PC-9 (cell line): ENCODE results near the gene ATN1. TPM values are rescaled to one million over a fixed set of nuclear protein-coding genes. Genes with fewer than 3 reads are reported as not detected.

ENCODE experiments used
- BruUV-seq: library from RNA; stranded (reverse); fragments of 400-500 nt; replicated peaks from 2 replicates; lab custom pipeline; 2021; lab: Mats Ljungman, UMichigan
- CTCF ChIA-PET: fragments of 300-600 bp; sonication (Branson Sonifier 250); formaldehyde crosslinking; loops from one replicate; lab custom pipeline; 2022; ENCODE audit warnings: antibody characterized with exemption; lab: Charles Lee
- POLR2A ChIA-PET: fragments of 300-600 bp; sonication (Branson Sonifier 250); formaldehyde crosslinking; loops from one replicate; lab custom pipeline; 2022; ENCODE audit warnings: antibody characterized with exemption; ENCODE audit not compliant: unreplicated experiment; lab: Charles Lee
- DNase-seq, 2 experiments: peaks; one replicate each; pipeline versions ENCODE4 v3.0.0 to v3.0.0-alpha.2; 2015 to 2022; ENCODE audit warnings: mixed read lengths in 1 of 2
- H2AFZ ChIP-seq: fragments of 200-600 bp; sonication (generic); 2 replicates; pipeline ENCODE4 v1.8.1; 2017; ENCODE audit warnings: antibody characterized with exemption
- H3F3A ChIP-seq: fragments of 200-600 bp; sonication (generic); 2 replicates; pipeline ENCODE4 v1.8.1; 2017; ENCODE audit warnings: antibody characterized with exemption, mild to moderate bottlenecking, low read depth; ENCODE audit not compliant: insufficient read depth
- H3K27ac ChIP-seq: fragments of 200-600 bp; sonication (generic); 2 replicates; pipeline ENCODE4 v1.6.1; 2016; ENCODE audit warnings: mixed run types
- H3K27me3 ChIP-seq: fragments of 200-600 bp; sonication (generic); 2 replicates; pipeline ENCODE4 v1.6.1; 2016; ENCODE audit warnings: low read depth, mixed run types; ENCODE audit not compliant: insufficient read depth
- H3K36me3 ChIP-seq: fragments of 200-600 bp; sonication (generic); 2 replicates; pipeline ENCODE4 v1.6.1; 2016; ENCODE audit warnings: low read depth, mixed run types
- H3K4me1 ChIP-seq: fragments of 200-600 bp; sonication (generic); replicated peaks from 2 replicates; pipeline ENCODE4 v1.6.1; 2016; ENCODE audit warnings: mixed run types; ENCODE audit not compliant: insufficient read depth
- H3K4me2 ChIP-seq: fragments of 200-600 bp; sonication (generic); 2 replicates; pipeline ENCODE4 v1.6.1; 2017; ENCODE audit warnings: mixed run types
- H3K4me3 ChIP-seq: fragments of 200-600 bp; sonication (generic); 2 replicates; pipeline ENCODE4 v1.6.1; 2016; ENCODE audit warnings: mixed run types
- H3K79me2 ChIP-seq: fragments of 200-600 bp; sonication (generic); 2 replicates; pipeline ENCODE4 v1.6.1; 2017; ENCODE audit warnings: low read depth, mixed run types
- H3K9me2 ChIP-seq: fragments of 200-600 bp; sonication (generic); 2 replicates; pipeline ENCODE4 v1.8.1; 2017; ENCODE audit warnings: mild to moderate bottlenecking; ENCODE audit not compliant: insufficient read depth
- H3K9me3 ChIP-seq: fragments of 200-600 bp; sonication (generic); 2 replicates; pipeline ENCODE4 v1.8.1; 2016; ENCODE audit warnings: low read depth; ENCODE audit not compliant: insufficient read depth
- H4K20me1 ChIP-seq: fragments of 200-600 bp; sonication (generic); 2 replicates; pipeline ENCODE4 v1.8.1; 2017; ENCODE audit not compliant: insufficient read depth
- EZH2 ChIP-seq: fragments of 200-600 bp; sonication (generic); IDR thresholded peaks from 2 replicates; pipeline ENCODE4 v1.8.0; 2017; ENCODE audit warnings: antibody characterized with exemption, low read depth
- intact Hi-C: fragments of 100-400 bp; cut with micrococcal nuclease; formaldehyde crosslinking; loops from one replicate; pipeline ENCODE4 v1.10.0; 2022; ENCODE audit not compliant: unreplicated experiment
- total RNA-seq: library from RNA; stranded (reverse); gene quantifications from 2 replicates; pipeline ENCODE4 v1.2.3, GENCODE V29; 2021
- TF ChIP-seq, protein P1 (sequence below): fragments of 200-600 bp; sonication (generic); conservative IDR thresholded peaks from 2 replicates; pipeline ENCODE4 v1.6.1; 2017; ENCODE audit warnings: mixed run types, antibody characterized with exemption, mild to moderate bottlenecking, moderate library complexity

The ATN1 gene
- total RNA-seq, 1 experiment from 2014 or later = 158 TPM

DNA sequence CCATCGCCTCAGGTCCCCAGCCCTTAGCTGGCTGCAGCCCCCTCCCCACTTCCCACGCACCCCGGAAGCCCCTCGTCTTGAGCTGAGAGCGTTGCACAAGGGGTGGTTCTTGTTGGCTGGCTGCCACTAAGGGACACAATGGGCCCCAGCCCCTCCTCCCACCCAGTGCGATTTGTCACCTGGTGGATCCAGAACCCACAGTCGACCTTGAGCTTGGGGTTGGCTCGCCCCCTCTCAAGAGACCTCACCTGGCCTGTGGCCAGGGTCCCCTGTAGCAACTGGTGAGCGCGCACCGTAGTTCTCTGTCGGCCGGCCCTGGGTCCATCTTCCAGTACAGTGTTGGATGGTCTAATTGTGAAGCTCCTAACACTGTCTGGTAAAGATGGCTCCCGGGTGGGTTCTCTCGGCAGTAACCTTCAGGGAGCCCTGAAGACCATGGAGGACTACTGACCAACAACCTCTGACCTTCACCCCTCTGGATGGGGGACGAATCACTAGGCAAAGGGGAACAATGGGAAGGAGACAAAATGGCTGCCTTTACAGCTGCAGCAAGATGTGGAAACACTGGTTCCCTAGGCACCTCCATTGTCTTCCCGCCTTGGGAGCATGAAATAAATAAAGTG lies 36.1 kb downstream of the ATN1 start:
- CTCF ChIA-PET = interaction anchor here (0.5 to 2.4 kb wide), 6 partner anchors 19 to 222 kb away, joined by 3 to 37 read pairs (median 8); partner anchors contain the start of genes C12orf57 and RNU7-1
- Histone ChIP-seq H3K36me3 (peaks cover 35% of the 10 kb centered on the region), H3K27me3 (no peaks in the 10 kb centered on the region), H3F3A (peaks cover 79% of the 10 kb centered on the region), H2AFZ (no peak overlapping the region), H3K9me2 (no peaks in the 10 kb centered on the region), H3K4me3 (peak overlapping the region; percentile 98), H3K4me2 (peak overlapping the region; percentile 97), H3K79me2 (peaks cover 59% of the 10 kb centered on the region), H3K9me3 (no peaks in the 10 kb centered on the region), H4K20me1 (peaks cover 26% of the 10 kb centered on the region), H3K4me1 (peaks cover 52% of the 10 kb centered on the region), H3K27ac (peak overlapping the region; percentile 93)
- POLR2A ChIA-PET = interaction anchor here (0.5 to 2.0 kb wide), 3 partner anchors 18 to 622 kb away, joined by 3 to 21 read pairs (median 7); partner anchors contain the start of genes C12orf57, RNU7-1 and TNFRSF1A
- no TSS peak for BruUV-seq
- intact Hi-C loops = loop anchor here (1.0 to 10.0 kb wide), 4 partner anchors 112 to 349 kb away; partner anchors contain the start of genes CDCA3, USP5 and ZNF384
- DNase-seq = no peak
- no peak for TF ChIP-seq EZH2
- TF ChIP-seq, protein P1, sequence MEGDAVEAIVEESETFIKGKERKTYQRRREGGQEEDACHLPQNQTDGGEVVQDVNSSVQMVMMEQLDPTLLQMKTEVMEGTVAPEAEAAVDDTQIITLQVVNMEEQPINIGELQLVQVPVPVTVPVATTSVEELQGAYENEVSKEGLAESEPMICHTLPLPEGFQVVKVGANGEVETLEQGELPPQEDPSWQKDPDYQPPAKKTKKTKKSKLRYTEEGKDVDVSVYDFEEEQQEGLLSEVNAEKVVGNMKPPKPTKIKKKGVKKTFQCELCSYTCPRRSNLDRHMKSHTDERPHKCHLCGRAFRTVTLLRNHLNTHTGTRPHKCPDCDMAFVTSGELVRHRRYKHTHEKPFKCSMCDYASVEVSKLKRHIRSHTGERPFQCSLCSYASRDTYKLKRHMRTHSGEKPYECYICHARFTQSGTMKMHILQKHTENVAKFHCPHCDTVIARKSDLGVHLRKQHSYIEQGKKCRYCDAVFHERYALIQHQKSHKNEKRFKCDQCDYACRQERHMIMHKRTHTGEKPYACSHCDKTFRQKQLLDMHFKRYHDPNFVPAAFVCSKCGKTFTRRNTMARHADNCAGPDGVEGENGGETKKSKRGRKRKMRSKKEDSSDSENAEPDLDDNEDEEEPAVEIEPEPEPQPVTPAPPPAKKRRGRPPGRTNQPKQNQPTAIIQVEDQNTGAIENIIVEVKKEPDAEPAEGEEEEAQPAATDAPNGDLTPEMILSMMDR = no peak

DNA sequence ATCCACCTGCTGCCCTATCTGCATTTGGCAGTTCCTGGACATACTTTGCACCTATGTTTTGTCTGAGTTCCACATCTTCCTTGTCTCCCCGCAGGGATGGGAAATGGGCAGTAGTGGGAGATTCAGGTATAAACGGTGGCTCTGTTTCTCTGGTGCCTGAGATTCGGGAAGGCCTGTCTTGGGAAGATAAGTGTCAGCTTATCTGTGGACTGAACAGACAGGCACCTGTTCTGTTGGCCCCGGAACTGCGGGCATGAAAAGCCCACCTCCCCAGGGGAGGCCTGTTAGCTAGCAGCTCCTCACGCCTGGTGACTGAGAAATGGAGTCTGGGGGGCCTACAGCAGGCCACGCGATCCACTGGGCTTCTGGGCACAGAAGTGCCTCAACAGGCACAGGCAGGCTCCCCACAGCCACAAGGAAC lies 36.9 kb downstream of the ATN1 start:
- H3F3A ChIP-seq = peaks cover 84% of the 10 kb centered on the region
- TF ChIP-seq EZH2 = no peak
- TF ChIP-seq, protein P1 = no peak
- peaks cover 30% of the 10 kb centered on the region for H4K20me1 ChIP-seq
- ChIA-PET CTCF (interaction anchor here (0.5 to 2.4 kb wide), 4 partner anchors 19 to 222 kb away, joined by 4 to 37 read pairs (median 12); partner anchors contain the start of genes C12orf57 and RNU7-1), POLR2A (interaction anchor here (0.6 to 2.0 kb wide), 4 partner anchors 18 to 875 kb away, joined by 3 to 21 read pairs (median 7); partner anchors contain the start of genes C12orf57 and RNU7-1)
- TSS peak; percentile 58 for BruUV-seq
- H3K79me2 ChIP-seq = peaks cover 66% of the 10 kb centered on the region
- H3K36me3 ChIP-seq = peaks cover 39% of the 10 kb centered on the region
- peak overlapping the region; percentile 98 for H3K4me3 ChIP-seq
- no peak for DNase-seq
- no peak overlapping the region for H2AFZ ChIP-seq
- no peaks in the 10 kb centered on the region for H3K9me3 ChIP-seq
- intact Hi-C loops = loop anchor here (1.0 to 10.0 kb wide), 8 partner anchors 40 to 350 kb away; partner anchors contain the start of genes C1R, CDCA3, MLF2 and SPSB2
- H3K9me2 ChIP-seq = no peaks in the 10 kb centered on the region
- H3K27me3 ChIP-seq = no peaks in the 10 kb centered on the region
- H3K27ac ChIP-seq = peak overlapping the region; percentile 93
- peaks cover 56% of the 10 kb centered on the region for H3K4me1 ChIP-seq
- peak overlapping the region; percentile 97 for H3K4me2 ChIP-seq

- no peaks in the 10 kb centered on the region for H3K27me3 ChIP-seq
- H3K4me3 ChIP-seq = peak overlapping the region; percentile 98
- peak overlapping the region; percentile 93 for H3K27ac ChIP-seq
- H3K9me2 ChIP-seq = no peaks in the 10 kb centered on the region
- intact Hi-C loops = loop anchor here (1.0 to 10.0 kb wide), 7 partner anchors 41 to 350 kb away; partner anchors contain the start of genes C1R, MLF2, SPSB2 and ZNF384
- peaks cover 84% of the 10 kb centered on the region for H3F3A ChIP-seq
- H3K9me3 ChIP-seq = no peaks in the 10 kb centered on the region
- peaks cover 30% of the 10 kb centered on the region for H4K20me1 ChIP-seq
- H3K36me3 ChIP-seq = peaks cover 39% of the 10 kb centered on the region
- no peak for TF ChIP-seq EZH2
- TF ChIP-seq, protein P1 = peak; percentile 99
- H2AFZ ChIP-seq = no peak overlapping the region
- BruUV-seq = no TSS peak
- H3K4me2 ChIP-seq = peak overlapping the region; percentile 97
- CTCF ChIA-PET = interaction anchor here (2.0 to 2.4 kb wide), 2 partner anchors 20 to 40 kb away, joined by 15 to 37 read pairs; partner anchors contain the start of genes C12orf57 and RNU7-1
- POLR2A ChIA-PET = interaction anchor here (0.7 to 2.0 kb wide), 2 partner anchors 21 to 98 kb away, joined by 3 to 21 read pairs; partner anchors contain the start of genes C12orf57 and RNU7-1
- DNase-seq = peak; percentile 88
- peaks cover 52% of the 10 kb centered on the region for H3K4me1 ChIP-seq
- peaks cover 72% of the 10 kb centered on the region for H3K79me2 ChIP-seq
These were observed 37.4 kb downstream of the ATN1 start for GRCh38 chr12:6965026-6965661.
